H9 (cell line): ENCODE results near the gene GAMT. TPM values are rescaled to one million over a fixed set of nuclear protein-coding genes. Genes with fewer than 3 reads are reported as not detected.

Experiments used
- DNase-seq: peaks from one replicate; pipeline ENCODE4 v3.0.0-alpha.2; 2017
- H2AFZ ChIP-seq: one replicate; pipeline ENCODE4 v1.6.1; 2013; ENCODE audit warnings: mild to moderate bottlenecking, low read length, control low read depth, moderate library complexity
- H2AK5ac ChIP-seq: 2 replicates; pipeline ENCODE4 v1.6.1; 2013; ENCODE audit warnings: low read length, control low read depth, mixed read lengths; ENCODE audit not compliant: insufficient read length
- H2BK120ac ChIP-seq: one replicate; pipeline ENCODE4 v1.6.1; 2013; ENCODE audit warnings: low read depth, mild to moderate bottlenecking, low read length, control low read depth, inconsistent platforms; ENCODE audit not compliant: poor library complexity, severe bottlenecking
- H2BK12ac ChIP-seq: 2 replicates; pipeline ENCODE4 v1.6.1; 2013; ENCODE audit warnings: low read length, control low read depth, mixed read lengths, low read depth; ENCODE audit not compliant: insufficient read length
- H2BK15ac ChIP-seq: 2 replicates; pipeline ENCODE4 v1.6.1; 2013; ENCODE audit warnings: low read depth, low read length, control low read depth
- H2BK20ac ChIP-seq: one replicate; pipeline ENCODE4 v1.6.1; 2013; ENCODE audit warnings: low read depth, mild to moderate bottlenecking, low read length, control low read depth, inconsistent platforms; ENCODE audit not compliant: poor library complexity, severe bottlenecking
- H2BK5ac ChIP-seq: 2 replicates; pipeline ENCODE4 v1.6.1; 2013; ENCODE audit warnings: low read length, control low read depth, mixed read lengths; ENCODE audit not compliant: insufficient read length
- H3K14ac ChIP-seq: 2 replicates; pipeline ENCODE4 v1.6.1; 2013; ENCODE audit warnings: low read length, control low read depth; ENCODE audit not compliant: insufficient read depth
- H3K18ac ChIP-seq: 2 replicates; pipeline ENCODE4 v1.6.1; 2013; ENCODE audit warnings: low read depth, mild to moderate bottlenecking, mixed read lengths, low read length, control low read depth; ENCODE audit not compliant: insufficient read length
- H3K23ac ChIP-seq: 2 replicates; pipeline ENCODE4 v1.6.1; 2013; ENCODE audit warnings: low read length, control low read depth, mixed read lengths, low read depth; ENCODE audit not compliant: insufficient read length
- H3K23me2 ChIP-seq: 2 replicates; pipeline ENCODE4 v1.6.1; 2013; ENCODE audit warnings: low read depth, mild to moderate bottlenecking, mixed read lengths, low read length, control low read depth; ENCODE audit not compliant: insufficient read length, poor library complexity, severe bottlenecking
- H3K27ac ChIP-seq: 2 replicates; pipeline ENCODE4 v1.5.1; 2013; ENCODE audit warnings: low read length, control low read depth, mixed read lengths, low read depth; ENCODE audit not compliant: insufficient read length
- H3K27me3 ChIP-seq: 2 replicates; pipeline ENCODE4 v1.6.1; 2013; ENCODE audit warnings: low read length, control low read depth, inconsistent platforms; ENCODE audit not compliant: insufficient read depth
- H3K4ac ChIP-seq: 2 replicates; pipeline ENCODE4 v1.6.1; 2013; ENCODE audit warnings: low read depth, mild to moderate bottlenecking, control low read depth, inconsistent platforms, low read length, moderate library complexity
- H3K4me1 ChIP-seq: 2 replicates; pipeline ENCODE4 v1.6.1; 2013; ENCODE audit warnings: low read length, control low read depth, inconsistent platforms; ENCODE audit not compliant: insufficient read depth
- H3K4me2 ChIP-seq: 2 replicates; pipeline ENCODE4 v1.6.1; 2013; ENCODE audit warnings: low read length, control low read depth, mixed read lengths; ENCODE audit not compliant: insufficient read length, insufficient read depth
- H3K56ac ChIP-seq: 2 replicates; pipeline ENCODE4 v1.6.1; 2013; ENCODE audit warnings: low read depth, mild to moderate bottlenecking, mixed read lengths, low read length, control low read depth; ENCODE audit not compliant: insufficient read length
- H3K79me1 ChIP-seq: 2 replicates; pipeline ENCODE4 v1.6.1; 2013; ENCODE audit warnings: low read depth, mild to moderate bottlenecking, moderate library complexity, low read length, control low read depth, inconsistent platforms; ENCODE audit not compliant: insufficient read depth, poor library complexity, severe bottlenecking
- H3K79me2 ChIP-seq: 2 replicates; pipeline ENCODE4 v1.6.1; 2013; ENCODE audit warnings: low read length, control low read depth, inconsistent platforms; ENCODE audit not compliant: insufficient read depth
- H3K9ac ChIP-seq: 2 replicates; pipeline ENCODE4 v1.6.1; 2013; ENCODE audit warnings: low read length, control low read depth, mixed read lengths; ENCODE audit not compliant: insufficient read length; ENCODE audit errors: extremely low read depth
- H3K9me3 ChIP-seq: one replicate; pipeline ENCODE4 v1.6.1; 2013; ENCODE audit warnings: low read depth, low read length, inconsistent platforms; ENCODE audit not compliant: control insufficient read depth
- H3T11ph ChIP-seq: one replicate; pipeline ENCODE4 v1.6.1; 2013; ENCODE audit warnings: mild to moderate bottlenecking, low read length, control low read depth, inconsistent platforms
- H4K20me1 ChIP-seq: one replicate; pipeline ENCODE4 v1.6.1; 2013; ENCODE audit not compliant: control insufficient read depth, insufficient read length, insufficient read depth
- H4K5ac ChIP-seq: 2 replicates; pipeline ENCODE4 v1.6.1; 2013; ENCODE audit warnings: low read depth, mild to moderate bottlenecking, mixed read lengths, low read length, control low read depth; ENCODE audit not compliant: insufficient read length
- H4K8ac ChIP-seq: replicated peaks from 2 replicates; pipeline ENCODE4 v1.6.1; 2013; ENCODE audit warnings: low read length, control low read depth, mixed read lengths, low read depth; ENCODE audit not compliant: insufficient read length
- H4K91ac ChIP-seq: 2 replicates; pipeline ENCODE4 v1.6.1; 2013; ENCODE audit warnings: low read depth, mild to moderate bottlenecking, moderate library complexity, mixed read lengths, low read length, control low read depth; ENCODE audit not compliant: insufficient read length
- H3K27ac Mint-ChIP-seq, 3 experiments: 2 replicates in 2 of 3; 3 replicates in 1 of 3; pipeline ENCODE4 v1.8.0; 2020 to 2021; ENCODE audit warnings: mixed read lengths in 3 of 3, mild to moderate bottlenecking in 1 of 3, moderate library complexity in 1 of 3
- H3K27me3 Mint-ChIP-seq: 2 replicates; pipeline ENCODE4 v1.8.0; 2021; ENCODE audit warnings: low read depth, mild to moderate bottlenecking, moderate library complexity, mixed read lengths
- H3K36me3 Mint-ChIP-seq, 3 experiments: 2 replicates in 2 of 3; 3 replicates in 1 of 3; pipeline ENCODE4 v1.8.0; 2020 to 2021; ENCODE audit warnings: low read depth in 3 of 3, mixed read lengths in 3 of 3; ENCODE audit not compliant: insufficient read depth in 1 of 3
- H3K4me1 Mint-ChIP-seq, 2 experiments: 2 replicates each; pipeline ENCODE4 v1.8.0; 2020; ENCODE audit warnings: mixed read lengths in 2 of 2
- H3K4me3 Mint-ChIP-seq, 2 experiments: 2 replicates in 1 of 2; 3 replicates in 1 of 2; pipeline ENCODE4 v1.8.0; 2020 to 2021; ENCODE audit warnings: mild to moderate bottlenecking in 2 of 2, mixed read lengths in 2 of 2, moderate library complexity in 1 of 2
- H3K9me3 Mint-ChIP-seq, 2 experiments: 2 replicates in 1 of 2; 3 replicates in 1 of 2; pipeline ENCODE4 v1.8.0; 2020; ENCODE audit warnings: mild to moderate bottlenecking in 2 of 2, mixed read lengths in 2 of 2, moderate library complexity in 1 of 2
- CTCF ChIP-seq: fragments of 200-600 bp; sonication (generic); conservative IDR thresholded peaks from 3 replicates; pipeline ENCODE4 v1.8.0; 2021; ENCODE audit warnings: antibody characterized with exemption, mild to moderate bottlenecking
- WGBS: extraction: QIAGEN DNeasy Blood & Tissue Kit; methylation state at CpG from one replicate; pipeline ENCODE4 v1.1.7; 2013; ENCODE audit warnings: missing lambda C conversion rate, low lambda C conversion rate, mixed read lengths; ENCODE audit not compliant: insufficient read length; ENCODE audit errors: extremely low coverage; 5-methylcytosine and 5-hydroxymethylcytosine counted together
- total RNA-seq: library from RNA; stranded (reverse); gene quantifications from 2 replicates; pipeline ENCODE4 v1.2.1, GENCODE V29; 2021

The GAMT gene
- total RNA-seq, 1 experiment from 2014 or later, result 26.6 TPM

- H3K27ac ChIP-seq, result no peak overlapping the region
- H3K4me2 ChIP-seq, result no peak overlapping the region
- peaks cover 24% of the 10 kb centered on the region; the same call in 1 of the 2 replicates for H3K27me3 ChIP-seq
- H2BK5ac ChIP-seq, result no peak overlapping the region
- Mint-ChIP-seq H3K27ac (no peak overlapping the region), H3K4me3 (peak overlapping the region in 1 of 2 experiments; percentile 50; a peak in 2 of 5 replicates), H3K36me3 (peaks cover 0 to 3% (median 0%) of the 10 kb centered on the region in 3 experiments; a peak in 2 of 7 replicates), H3K9me3 (no peaks in the 10 kb centered on the region; a peak in 1 of 5 replicates), H3K27me3 (peaks cover 78% of the 10 kb centered on the region), H3K4me1 (peaks cover 10 to 41% of the 10 kb centered on the region in 2 experiments)
- H3K4ac ChIP-seq, result no peak overlapping the region
- no peaks in the 10 kb centered on the region for H3K79me1 ChIP-seq
- H4K8ac ChIP-seq, result no peak overlapping the region
- WGBS, result no CpG with 5 or more reads among the region's 9 CpGs
- no peaks in the 10 kb centered on the region; the same call in 1 of the 2 replicates for H3K4me1 ChIP-seq
- H3K9me3 ChIP-seq, result no peaks in the 10 kb centered on the region
- no peaks in the 10 kb centered on the region for H4K20me1 ChIP-seq
- no peak for TF ChIP-seq CTCF
- no peak overlapping the region for H2AFZ ChIP-seq
- no peak overlapping the region for H3K18ac ChIP-seq
- H3T11ph ChIP-seq, result no peak overlapping the region
- H4K5ac ChIP-seq, result no peak overlapping the region
- H3K9ac ChIP-seq, result no peak overlapping the region
- DNase-seq, result no peak
- no peak overlapping the region for H3K23ac ChIP-seq
- H4K91ac ChIP-seq, result no peak overlapping the region
- no peak overlapping the region for H2BK12ac ChIP-seq
- H3K23me2 ChIP-seq, result peaks cover 10% of the 10 kb centered on the region
- no peak overlapping the region for H2AK5ac ChIP-seq
- H2BK20ac ChIP-seq, result no peak overlapping the region
- H3K79me2 ChIP-seq, result no peaks in the 10 kb centered on the region
- H2BK15ac ChIP-seq, result no peak overlapping the region
- no peak overlapping the region for H2BK120ac ChIP-seq
- H3K14ac ChIP-seq, result no peak overlapping the region
- no peak overlapping the region for H3K56ac ChIP-seq
Measured at GRCh38 chr19:1447944-1448343, 46.6 kb upstream of the GAMT start.
